ENCODE data around the gene SLX4IP.

Gene SLX4IP

GRCh38 chr20:10655720-10656669 lies 220.9 kb downstream of the SLX4IP start:
- peaks cover 50% of the 10 kb centered on the region for H3K4me1 ChIP-seq
- no peaks in the 10 kb centered on the region for H3K27me3 ChIP-seq (ENCODE audit: control insufficient read depth, insufficient read depth, low read length)
- H3K27ac ChIP-seq, result peak overlapping the region; percentile 80

GRCh38 chr20:10657453-10657852 lies 222.3 kb downstream of the SLX4IP start:
- peaks cover 12% of the 10 kb centered on the region for H3K79me2 ChIP-seq
- no peak overlapping the region for H3K4me2 ChIP-seq (ENCODE audit: low read length)
- no peak overlapping the region for H3K9ac ChIP-seq
- TF ChIP-seq CTCF (IDR thresholded peaks at IDR 0.05), result no peak
- H3K27me3 ChIP-seq (ENCODE audit: control insufficient read depth, insufficient read depth, low read length), result no peaks in the 10 kb centered on the region
- H3K27ac ChIP-seq, result no peak overlapping the region
- peaks cover 47% of the 10 kb centered on the region for H3K4me1 ChIP-seq
- H3K4me3 ChIP-seq (ENCODE audit: low read depth, low read length), result no peak overlapping the region
- H2AFZ ChIP-seq, result no peak overlapping the region
- H3K36me3 ChIP-seq (ENCODE audit: control insufficient read depth, insufficient read depth, low read length), result no peaks in the 10 kb centered on the region
- H3K9me3 ChIP-seq (ENCODE audit: control insufficient read depth, low read length), result no peaks in the 10 kb centered on the region

More at GRCh38 chr20:10655720-10656669, 220.9 kb downstream of the SLX4IP start:
- H3K9ac ChIP-seq, result no peak overlapping the region
- no peaks in the 10 kb centered on the region for H3K36me3 ChIP-seq (ENCODE audit: control insufficient read depth, insufficient read depth, low read length)
- H3K4me2 ChIP-seq (ENCODE audit: low read length), result no peak overlapping the region
- H2AFZ ChIP-seq, result no peak overlapping the region
- TF ChIP-seq CTCF (IDR thresholded peaks at IDR 0.05), result no peak
- no peak overlapping the region for H3K4me3 ChIP-seq (ENCODE audit: low read depth, low read length)
- H3K9me3 ChIP-seq (ENCODE audit: control insufficient read depth, low read length), result no peaks in the 10 kb centered on the region
- H3K79me2 ChIP-seq, result peaks cover 12% of the 10 kb centered on the region

GRCh38 chr20:10658051-10658823 lies 223.1 kb downstream of the SLX4IP start:
- no peaks in the 10 kb centered on the region for H3K9me3 ChIP-seq (ENCODE audit: control insufficient read depth, low read length)
- no peak overlapping the region for H3K9ac ChIP-seq
- H3K4me3 ChIP-seq (ENCODE audit: low read depth, low read length), result no peak overlapping the region
- H2AFZ ChIP-seq, result no peak overlapping the region
- no peak overlapping the region for H3K4me2 ChIP-seq (ENCODE audit: low read length)
- no peak overlapping the region for H3K27ac ChIP-seq
- peaks cover 43% of the 10 kb centered on the region for H3K4me1 ChIP-seq
- no peaks in the 10 kb centered on the region for H3K27me3 ChIP-seq (ENCODE audit: control insufficient read depth, insufficient read depth, low read length)
- H3K79me2 ChIP-seq, result peaks cover 13% of the 10 kb centered on the region
- no peaks in the 10 kb centered on the region for H3K36me3 ChIP-seq (ENCODE audit: control insufficient read depth, insufficient read depth, low read length)
- TF ChIP-seq CTCF (IDR thresholded peaks at IDR 0.05), result no peak

GRCh38 chr20:10658876-10659632 lies 223.9 kb downstream of the SLX4IP start:
- Histone ChIP-seq H3K79me2 (peaks cover 13% of the 10 kb centered on the region), H3K4me2 (ENCODE audit: low read length) (no peak overlapping the region), H3K27ac (no peak overlapping the region), H3K9me3 (ENCODE audit: control insufficient read depth, low read length) (no peaks in the 10 kb centered on the region), H3K27me3 (ENCODE audit: control insufficient read depth, insufficient read depth, low read length) (no peaks in the 10 kb centered on the region), H3K4me1 (peaks cover 41% of the 10 kb centered on the region), H3K4me3 (ENCODE audit: low read depth, low read length) (no peak overlapping the region), H3K36me3 (ENCODE audit: control insufficient read depth, insufficient read depth, low read length) (no peaks in the 10 kb centered on the region), H3K9ac (no peak overlapping the region), H2AFZ (no peak overlapping the region)
- TF ChIP-seq CTCF (IDR thresholded peaks at IDR 0.05), result no peak
